CD4-positive, alpha-beta T cell treated with Interleukin-17A for 4 hours (primary cell): ENCODE measurements around the gene CLEC18C.
"Not testable (repeated sequence)": the region's sequence is repeated elsewhere in the genome, so short reads cannot be mapped to it uniquely, and the experiment has no call there.

ENCODE experiments used
- DNase-seq: peaks from one replicate; pipeline ENCODE4 v3.0.0-alpha.2; 2020; ENCODE audit warnings: mixed read lengths

The CLEC18C gene

DNA sequence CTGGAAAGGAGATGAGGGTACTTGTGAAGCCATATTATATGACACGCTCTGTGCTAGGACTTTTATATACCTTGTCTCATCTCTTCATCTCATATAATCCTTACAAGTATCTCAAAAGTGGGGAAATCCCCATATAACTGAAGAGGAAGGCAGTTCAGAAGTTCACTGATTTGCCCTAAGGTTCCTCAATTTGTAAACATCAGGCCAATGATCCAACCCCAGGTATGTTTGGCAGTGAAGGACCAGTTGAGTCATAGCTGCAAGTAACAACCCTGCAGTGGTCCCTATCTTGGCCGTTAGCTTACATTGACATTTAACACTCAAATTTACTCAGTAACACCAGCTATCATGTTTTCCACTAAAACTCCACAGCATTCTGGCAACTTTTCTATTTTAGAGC lies 45.0 kb downstream of the CLEC18C start:
- DNase-seq, result not testable (repeated sequence)

DNA sequence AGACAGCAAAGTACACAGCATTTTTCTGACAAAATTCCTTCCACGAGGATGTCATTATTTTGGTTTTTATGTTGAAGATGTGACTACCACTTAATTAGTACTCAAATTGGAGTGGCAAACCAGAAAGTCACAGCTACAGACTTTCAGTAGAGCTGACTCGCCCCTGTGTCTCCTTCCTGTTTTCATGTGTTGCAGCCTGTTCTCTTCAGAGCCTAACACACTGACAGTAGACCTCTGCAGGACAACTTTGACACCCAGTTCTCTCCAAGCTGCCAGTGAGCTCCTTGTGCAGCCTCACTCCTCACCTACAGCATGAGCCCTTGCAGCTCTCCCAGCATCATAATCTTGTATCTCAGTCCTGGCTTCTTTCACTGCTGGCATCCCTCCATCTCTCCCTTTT lies 49.0 kb downstream of the CLEC18C start:
- not testable (repeated sequence) for DNase-seq

- not testable (repeated sequence) for DNase-seq
Observed at GRCh38 chr16:70223216-70223615, 49.6 kb downstream of the CLEC18C start.

GRCh38 chr16:70223971-70224513 lies 50.5 kb downstream of the CLEC18C start:
- DNase-seq, result not testable (repeated sequence)

GRCh38 chr16:70224645-70225044 lies 51.1 kb downstream of the CLEC18C start:
- DNase-seq, result not testable (repeated sequence)

- DNase-seq, result not testable (repeated sequence)
Observed at GRCh38 chr16:70225430-70225829, 51.8 kb downstream of the CLEC18C start.

GRCh38 chr16:70226024-70226423 lies 52.4 kb downstream of the CLEC18C start:
- DNase-seq, result not testable (repeated sequence)

GRCh38 chr16:70231831-70232230 lies 58.2 kb downstream of the CLEC18C start:
- not testable (repeated sequence) for DNase-seq
